IPS-NIHi7 (cell line): Measurements from ENCODE around the gene ADCK1.
"Not testable (repeated sequence)": the region's sequence is repeated elsewhere in the genome, so short reads cannot be mapped to it uniquely, and the experiment has no call there.

Source experiments
- DNase-seq: peaks from one replicate; pipeline ENCODE4 v3.0.0; 2012; ENCODE audit warnings: mixed read lengths; ENCODE audit errors: extremely low spot score

The ADCK1 gene

GRCh38 chr14:77799863-77800730 lies at the start of gene ADCK1:
ADCK1 (plus strand) TSS chr14:77800109; CDS start chr14:77818979, 18,870 bp downstream.
- DNase-seq: peak; percentile 82

- no peak for DNase-seq
Observed at GRCh38 chr14:77752266-77752665, 47.6 kb upstream of the ADCK1 start.

GRCh38 chr14:77752799-77753516 lies 47.0 kb upstream of the ADCK1 start:
- DNase-seq: no peak

- DNase-seq: peak; percentile 96
Observed at GRCh38 chr14:77760381-77761204, 39.3 kb upstream of the ADCK1 start, which contains the start of gene SNW1. SNW1 (minus strand) TSS chr14:77761156; CDS start chr14:77761127, 29 bp downstream.

- peak; percentile 59 for DNase-seq
Observed at GRCh38 chr14:77761205-77761931, 38.5 kb upstream of the ADCK1 start.

- no peak for DNase-seq
Observed at GRCh38 chr14:77763316-77763715, 36.6 kb upstream of the ADCK1 start.

GRCh38 chr14:77763978-77764377 lies 35.9 kb upstream of the ADCK1 start:
- DNase-seq: no peak

- DNase-seq: not testable (repeated sequence)
Observed at GRCh38 chr14:77768442-77769069, 31.4 kb upstream of the ADCK1 start.

GRCh38 chr14:77773966-77774365 lies 25.9 kb upstream of the ADCK1 start:
- DNase-seq: not testable (repeated sequence)

GRCh38 chr14:77782202-77782601 lies 17.7 kb upstream of the ADCK1 start:
- DNase-seq: no peak

- no peak for DNase-seq
Observed at GRCh38 chr14:77786148-77786547, 13.8 kb upstream of the ADCK1 start.

GRCh38 chr14:77790566-77791224 lies 9.2 kb upstream of the ADCK1 start:
- no peak for DNase-seq

- no peak for DNase-seq
Observed at GRCh38 chr14:77791225-77791600, 8.7 kb upstream of the ADCK1 start.

- DNase-seq: not testable (repeated sequence)
Observed at GRCh38 chr14:77793255-77793654, 6.7 kb upstream of the ADCK1 start.

- DNase-seq: no peak
Observed at GRCh38 chr14:77794357-77794756, 5.6 kb upstream of the ADCK1 start.

GRCh38 chr14:77799456-77799855 lies 453 bp upstream of the ADCK1 start:
- not testable (repeated sequence) for DNase-seq

- DNase-seq: no peak
Observed at GRCh38 chr14:77800814-77801213, 905 bp downstream of the ADCK1 start.

- DNase-seq: peak; percentile 69
Observed at GRCh38 chr14:77804592-77804991, 4.7 kb downstream of the ADCK1 start.

- DNase-seq: no peak
Observed at GRCh38 chr14:77805706-77806105, 5.8 kb downstream of the ADCK1 start.

- no peak for DNase-seq
Observed at GRCh38 chr14:77808250-77808649, 8.3 kb downstream of the ADCK1 start.
